OCI-LY7 (cell line): ENCODE results near the gene ANKDD1B. TPM values are rescaled to one million over a fixed set of nuclear protein-coding genes. Genes with fewer than 3 reads are reported as not detected.

Experiments
- BruUV-seq: library from RNA; stranded (reverse); fragments of 400-500 nt; replicated peaks from 2 replicates; lab custom pipeline; 2021; lab: Mats Ljungman, UMichigan
- CTCF ChIA-PET: fragments of 300-600 bp; sonication (Branson Sonifier 250); formaldehyde crosslinking; loops from one replicate; lab custom pipeline; 2022; ENCODE audit warnings: antibody characterized with exemption; ENCODE audit not compliant: unreplicated experiment; lab: Charles Lee
- POLR2A ChIA-PET: fragments of 300-600 bp; sonication (Branson Sonifier 250); formaldehyde crosslinking; loops from one replicate; lab custom pipeline; 2022; ENCODE audit warnings: antibody characterized with exemption; lab: Charles Lee
- DNase-seq: peaks from one replicate; pipeline ENCODE4 v3.0.0-alpha.2; 2015; ENCODE audit warnings: low spot score
- H2AFZ ChIP-seq: fragments of 200-600 bp; sonication (generic), shearing (Covaris generic); 2 replicates; pipeline ENCODE4 v1.6.1; 2014; ENCODE audit warnings: mild to moderate bottlenecking, antibody characterized with exemption, low read length, moderate library complexity
- H3K27ac ChIP-seq: fragments of 200-600 bp; sonication (generic); 2 replicates; pipeline ENCODE4 v1.5.1; 2014; ENCODE audit warnings: mixed run types, low read depth, mild to moderate bottlenecking, moderate library complexity, low read length, inconsistent platforms; ENCODE audit not compliant: poor library complexity, severe bottlenecking
- H3K36me3 ChIP-seq: fragments of 200-600 bp; sonication (generic); 2 replicates; pipeline ENCODE4 v1.6.1; 2014; ENCODE audit warnings: mild to moderate bottlenecking, antibody characterized with exemption, low read length, moderate library complexity, mixed read lengths; ENCODE audit not compliant: insufficient read depth
- H3K4me1 ChIP-seq: fragments of 200-600 bp; sonication (generic); 2 replicates; pipeline ENCODE4 v1.5.1; 2014; ENCODE audit warnings: mild to moderate bottlenecking, low read length; ENCODE audit not compliant: insufficient read depth, poor library complexity, severe bottlenecking
- H3K4me2 ChIP-seq: fragments of 200-600 bp; sonication (generic); 2 replicates; pipeline ENCODE4 v1.6.1; 2014; ENCODE audit warnings: mild to moderate bottlenecking, low read length
- H3K4me3 ChIP-seq: fragments of 200-600 bp; sonication (generic); 2 replicates; pipeline ENCODE4 v1.5.1; 2014; ENCODE audit warnings: mild to moderate bottlenecking, low read depth, low read length; ENCODE audit not compliant: poor library complexity, severe bottlenecking
- H3K79me2 ChIP-seq: fragments of 200-600 bp; sonication (generic); 2 replicates; pipeline ENCODE4 v1.6.1; 2016; ENCODE audit warnings: low read depth, mild to moderate bottlenecking, low read length, moderate library complexity, mixed read lengths; ENCODE audit not compliant: insufficient read depth
- H3K9me2 ChIP-seq: fragments of 200-600 bp; sonication (generic); 2 replicates; pipeline ENCODE4 v1.6.1; 2016; ENCODE audit warnings: mild to moderate bottlenecking, low read length, mixed read lengths; ENCODE audit not compliant: insufficient read depth
- H3K9me3 ChIP-seq: fragments of 200-600 bp; sonication (generic); 2 replicates; pipeline ENCODE4 v1.6.1; 2014; ENCODE audit warnings: mild to moderate bottlenecking, mixed run types, low read length, mixed read lengths
- H4K20me1 ChIP-seq: fragments of 200-600 bp; sonication (generic); 2 replicates; pipeline ENCODE4 v1.6.1; 2014; ENCODE audit warnings: mild to moderate bottlenecking, antibody characterized with exemption, low read length, moderate library complexity, mixed read lengths; ENCODE audit not compliant: insufficient read depth
- CTCF ChIP-seq: fragments of 200-600 bp; sonication (generic); conservative IDR thresholded peaks from 2 replicates; pipeline ENCODE4 v1.5.1; 2014; ENCODE audit warnings: mild to moderate bottlenecking, antibody characterized with exemption, low read length, moderate library complexity, mixed read lengths
- EZH2phosphoT487 ChIP-seq: fragments of 200-600 bp; sonication (generic); IDR thresholded peaks from 2 replicates; pipeline ENCODE4 v1.6.1; 2018; ENCODE audit warnings: low read depth, borderline replicate concordance, mild to moderate bottlenecking, mixed run types, antibody characterized with exemption, low read length, moderate library complexity, mixed read lengths
- intact Hi-C: fragments of 100-400 bp; cut with micrococcal nuclease; formaldehyde crosslinking; loops from one replicate; pipeline ENCODE4 v1.10.0; 2022; ENCODE audit not compliant: unreplicated experiment
- total RNA-seq, 2 experiments: library from RNA; depleted of rRNA in 1 of 2; stranded (reverse); fragments of >200 nt in 1 of 2; shearing (Covaris generic) in 1 of 2; gene quantifications; 2 replicates each; pipeline ENCODE4 v1.2.3, GENCODE V29; 2014 to 2022

The ANKDD1B gene
- total RNA-seq, 2 experiments from 2014 or later = not detected

GRCh38 chr5:75707911-75708509 lies 96.8 kb downstream of the ANKDD1B start:
- no peaks in the 10 kb centered on the region for H3K9me3 ChIP-seq
- no peaks in the 10 kb centered on the region for H3K9me2 ChIP-seq
- intact Hi-C loops = no loop called here
- ChIA-PET CTCF (interaction anchor here (1.4 kb wide), 1 partner anchor 25 kb away, joined by 3 read pairs; no protein-coding TSS in a partner anchor), POLR2A (interaction anchor here (0.7 to 1.0 kb wide), 2 partner anchors 159 to 745 kb away, joined by 3 read pairs; no protein-coding TSS in a partner anchor)
- no peaks in the 10 kb centered on the region for H3K4me1 ChIP-seq
- peaks cover 91% of the 10 kb centered on the region for H3K36me3 ChIP-seq
- peaks cover 45% of the 10 kb centered on the region for H3K79me2 ChIP-seq
- H3K27ac ChIP-seq = no peak overlapping the region
- TF ChIP-seq EZH2phosphoT487 (no peak), CTCF (no peak)
- H3K4me2 ChIP-seq = no peak overlapping the region
- no peak overlapping the region for H2AFZ ChIP-seq
- BruUV-seq = no TSS peak
- no peak overlapping the region for H3K4me3 ChIP-seq
- no peaks in the 10 kb centered on the region for H4K20me1 ChIP-seq
- DNase-seq = no peak

GRCh38 chr5:75710637-75711036 lies 99.4 kb downstream of the ANKDD1B start:
- intact Hi-C loops = no loop called here
- CTCF ChIA-PET = no interaction called here
- BruUV-seq = no TSS peak

More at GRCh38 chr5:75710637-75711036, 99.4 kb downstream of the ANKDD1B start:
- no peak overlapping the region for H3K4me2 ChIP-seq
- no peak for DNase-seq
- H3K9me3 ChIP-seq = no peaks in the 10 kb centered on the region
- H3K36me3 ChIP-seq = peaks cover 81% of the 10 kb centered on the region
- peaks cover 71% of the 10 kb centered on the region for H3K79me2 ChIP-seq
- H3K4me1 ChIP-seq = peaks cover 2% of the 10 kb centered on the region
- POLR2A ChIA-PET = interaction anchor here (1.2 kb wide), 1 partner anchor 17 kb away, joined by 3 read pairs; no protein-coding TSS in a partner anchor
- TF ChIP-seq EZH2phosphoT487 (no peak), CTCF (no peak)
- no peaks in the 10 kb centered on the region for H4K20me1 ChIP-seq
- no peak overlapping the region for H3K27ac ChIP-seq
- H3K4me3 ChIP-seq = no peak overlapping the region
- H3K9me2 ChIP-seq = no peaks in the 10 kb centered on the region
- no peak overlapping the region for H2AFZ ChIP-seq
